Measurements from ENCODE around the gene ANKRD40.
"Not testable (repeated sequence)": the region's sequence is repeated elsewhere in the genome, so short reads cannot be mapped to it uniquely, and the experiment has no call there.

ANKRD40 gene

DNA sequence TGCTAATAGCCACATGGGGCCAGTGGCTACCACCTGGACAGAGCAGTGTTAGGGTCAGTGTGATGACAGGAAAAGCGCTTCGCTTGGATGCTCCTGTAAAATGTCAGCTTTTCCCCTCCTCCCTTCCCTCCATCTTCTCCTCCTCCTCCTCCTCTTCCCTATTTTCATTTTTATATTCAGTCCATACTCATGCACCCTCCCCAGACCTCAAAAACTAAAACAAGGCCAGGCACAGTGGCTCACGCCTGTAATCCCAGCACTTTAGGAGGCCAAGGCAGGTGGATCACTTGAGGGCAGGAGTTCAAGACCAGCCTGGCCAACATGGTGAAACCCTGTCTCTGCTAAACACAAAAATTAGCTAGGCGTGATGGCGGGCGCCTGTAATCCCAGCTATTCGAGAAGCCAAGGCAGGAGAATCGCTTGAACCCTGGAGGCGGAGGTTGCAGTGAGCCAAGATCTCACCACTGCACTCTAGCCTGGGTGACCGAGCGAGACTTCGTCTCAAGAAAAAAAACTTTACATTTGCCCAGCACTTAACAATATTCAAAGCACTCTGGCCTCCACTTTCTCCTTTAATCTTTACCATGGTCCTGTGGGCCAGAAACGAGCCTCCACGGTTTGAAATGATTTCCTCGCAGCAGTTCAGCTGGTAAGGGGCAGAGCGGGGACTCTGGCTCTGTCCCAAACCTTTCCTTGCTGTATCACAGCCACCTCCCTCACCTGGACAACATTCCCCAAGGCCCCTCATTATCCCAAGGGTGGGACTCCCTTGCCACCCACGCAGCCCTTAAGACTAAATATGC is 21.8 kb downstream of the ANKRD40 start:
- no peak for DNase-seq (ENCODE audit: low read depth)

DNA sequence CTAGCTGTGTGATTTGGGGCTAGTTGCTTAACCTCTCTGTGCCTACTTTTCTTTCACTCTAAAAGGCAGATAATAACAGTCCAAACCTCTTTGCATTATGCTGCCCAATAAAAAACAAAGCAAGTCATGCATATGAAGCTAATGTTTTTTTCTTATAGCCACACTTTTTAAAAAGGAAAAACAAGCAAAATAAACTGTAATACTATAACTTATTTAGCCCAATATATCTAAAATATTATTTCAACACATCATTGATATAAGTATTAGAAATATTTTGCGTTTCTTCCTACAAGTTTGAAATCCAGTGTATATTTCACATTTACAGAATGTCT is 22.4 kb downstream of the ANKRD40 start:
- DNase-seq (ENCODE audit: low read depth), result no peak

DNA sequence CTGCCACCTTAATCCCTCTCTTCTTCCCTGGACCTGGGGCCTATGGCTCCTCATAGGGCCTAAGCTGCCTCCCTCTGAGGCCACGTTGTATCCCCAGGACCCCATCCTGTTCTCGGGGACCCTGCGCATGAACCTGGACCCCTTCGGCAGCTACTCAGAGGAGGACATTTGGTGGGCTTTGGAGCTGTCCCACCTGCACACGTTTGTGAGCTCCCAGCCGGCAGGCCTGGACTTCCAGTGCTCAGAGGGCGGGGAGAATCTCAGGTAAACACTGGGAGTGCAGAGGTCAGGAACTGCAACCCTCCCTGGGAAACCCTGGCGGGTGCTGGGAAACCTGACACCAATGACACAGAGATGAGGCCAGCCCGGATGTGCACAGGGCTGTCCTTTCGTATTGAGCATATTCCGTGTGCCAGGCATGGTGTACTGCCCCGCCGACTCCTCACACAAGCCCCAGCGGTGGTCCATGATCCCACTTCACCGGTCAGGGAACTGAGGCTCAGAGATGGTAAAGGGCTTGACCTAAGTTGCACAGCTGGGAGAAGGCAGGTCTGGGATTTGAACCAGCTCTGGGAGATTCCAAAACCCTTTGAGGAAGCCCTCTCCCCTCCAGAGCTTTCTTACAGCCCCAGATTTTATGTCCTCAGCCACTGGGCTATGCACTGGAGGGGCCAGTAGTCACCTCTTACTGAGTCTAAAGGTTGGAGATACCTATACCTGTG is 22.9 kb downstream of the ANKRD40 start:
- no peak for DNase-seq (ENCODE audit: low read depth)

DNA sequence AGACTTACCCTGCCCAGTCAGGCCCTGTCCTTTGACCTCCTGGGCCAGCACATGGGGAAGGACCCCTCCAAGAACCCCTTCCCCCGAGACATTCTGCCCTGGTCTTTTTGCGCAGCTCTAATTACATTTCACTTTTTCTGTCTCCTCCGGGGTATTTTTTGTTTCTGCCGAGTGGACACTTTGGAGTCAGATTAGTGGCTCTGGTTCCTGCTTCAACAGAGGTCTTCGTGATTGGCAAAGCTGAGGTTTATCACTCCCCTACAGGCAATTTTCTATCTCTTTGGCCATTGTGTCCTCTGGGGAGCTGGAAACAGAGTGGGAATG is 23.5 kb downstream of the ANKRD40 start:
- DNase-seq (ENCODE audit: low read depth), result no peak

DNA sequence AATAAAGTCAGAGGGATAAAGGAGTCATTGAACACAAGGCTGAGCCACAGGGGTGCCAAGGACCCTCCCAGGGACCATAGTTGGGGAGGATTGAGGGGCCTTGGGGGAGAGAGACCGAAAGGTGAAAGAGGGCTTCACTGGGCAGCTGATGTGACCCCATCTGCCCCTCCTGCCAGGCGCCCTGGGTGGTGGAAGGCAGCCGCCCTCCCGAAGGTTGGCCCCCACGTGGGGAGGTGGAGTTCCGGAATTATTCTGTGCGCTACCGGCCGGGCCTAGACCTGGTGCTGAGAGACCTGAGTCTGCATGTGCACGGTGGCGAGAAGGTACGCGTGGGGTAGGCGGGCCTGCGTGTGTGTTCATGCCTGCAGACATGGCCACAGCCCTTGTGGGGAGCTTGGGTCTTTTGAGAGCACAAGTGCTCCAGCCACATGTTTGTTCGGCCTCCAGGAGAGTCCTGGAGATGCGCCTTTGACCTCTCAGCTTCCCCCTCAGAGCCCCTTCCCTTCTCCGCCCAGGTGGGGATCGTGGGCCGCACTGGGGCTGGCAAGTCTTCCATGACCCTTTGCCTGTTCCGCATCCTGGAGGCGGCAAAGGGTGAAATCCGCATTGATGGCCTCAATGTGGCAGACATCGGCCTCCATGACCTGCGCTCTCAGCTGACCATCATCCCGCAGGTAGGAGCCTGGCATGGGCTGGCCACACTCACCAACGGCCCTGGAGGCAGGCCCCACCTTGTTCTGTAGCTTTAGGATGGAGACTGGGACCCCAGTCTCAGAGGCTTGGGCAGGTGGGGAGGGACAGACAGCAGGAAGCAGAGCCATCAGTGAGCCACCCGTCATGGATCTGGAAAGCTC is 24.1 kb downstream of the ANKRD40 start:
- DNase-seq (ENCODE audit: low read depth), result no peak

DNA sequence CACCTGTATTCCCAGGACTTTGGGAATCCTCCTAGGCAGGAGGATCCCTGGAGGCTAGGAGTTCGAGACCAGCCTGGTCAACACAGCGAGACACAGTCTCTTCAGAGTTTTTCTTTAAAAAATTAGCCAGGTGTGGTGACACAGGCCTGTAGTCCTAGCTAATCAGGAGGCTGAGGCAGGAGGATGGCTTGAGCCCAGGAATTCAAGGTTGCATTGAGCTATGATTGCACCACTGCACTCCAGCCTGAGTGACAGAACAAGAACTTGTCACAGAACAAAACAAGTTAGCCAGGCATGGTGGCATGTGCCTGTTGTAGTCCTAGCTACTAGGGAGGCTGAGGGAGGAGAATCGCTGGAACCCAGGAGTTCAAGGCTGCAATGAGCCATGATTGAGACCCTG is 24.8 kb downstream of the ANKRD40 start:
- DNase-seq (ENCODE audit: low read depth), result no peak

DNA sequence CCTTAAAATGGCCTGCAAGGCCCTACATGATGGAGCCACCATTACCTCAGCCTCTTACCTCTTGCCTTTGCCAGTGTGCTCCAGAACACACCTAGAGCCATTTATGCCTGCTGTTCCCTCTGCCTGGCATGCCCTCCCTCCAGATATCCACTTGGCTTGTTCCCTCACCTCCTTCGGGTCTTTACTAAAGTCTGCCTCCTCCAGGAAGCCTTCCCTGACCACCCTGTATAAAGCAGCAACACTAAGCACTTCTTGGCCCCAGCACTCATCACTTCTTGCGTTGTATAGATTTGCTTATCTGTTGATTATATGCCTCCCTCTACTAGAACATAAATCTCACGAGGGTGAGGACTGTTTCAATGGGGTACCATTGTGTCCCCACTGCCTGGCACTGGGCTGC is 25.3 kb downstream of the ANKRD40 start:
- no peak for DNase-seq (ENCODE audit: low read depth)

DNA sequence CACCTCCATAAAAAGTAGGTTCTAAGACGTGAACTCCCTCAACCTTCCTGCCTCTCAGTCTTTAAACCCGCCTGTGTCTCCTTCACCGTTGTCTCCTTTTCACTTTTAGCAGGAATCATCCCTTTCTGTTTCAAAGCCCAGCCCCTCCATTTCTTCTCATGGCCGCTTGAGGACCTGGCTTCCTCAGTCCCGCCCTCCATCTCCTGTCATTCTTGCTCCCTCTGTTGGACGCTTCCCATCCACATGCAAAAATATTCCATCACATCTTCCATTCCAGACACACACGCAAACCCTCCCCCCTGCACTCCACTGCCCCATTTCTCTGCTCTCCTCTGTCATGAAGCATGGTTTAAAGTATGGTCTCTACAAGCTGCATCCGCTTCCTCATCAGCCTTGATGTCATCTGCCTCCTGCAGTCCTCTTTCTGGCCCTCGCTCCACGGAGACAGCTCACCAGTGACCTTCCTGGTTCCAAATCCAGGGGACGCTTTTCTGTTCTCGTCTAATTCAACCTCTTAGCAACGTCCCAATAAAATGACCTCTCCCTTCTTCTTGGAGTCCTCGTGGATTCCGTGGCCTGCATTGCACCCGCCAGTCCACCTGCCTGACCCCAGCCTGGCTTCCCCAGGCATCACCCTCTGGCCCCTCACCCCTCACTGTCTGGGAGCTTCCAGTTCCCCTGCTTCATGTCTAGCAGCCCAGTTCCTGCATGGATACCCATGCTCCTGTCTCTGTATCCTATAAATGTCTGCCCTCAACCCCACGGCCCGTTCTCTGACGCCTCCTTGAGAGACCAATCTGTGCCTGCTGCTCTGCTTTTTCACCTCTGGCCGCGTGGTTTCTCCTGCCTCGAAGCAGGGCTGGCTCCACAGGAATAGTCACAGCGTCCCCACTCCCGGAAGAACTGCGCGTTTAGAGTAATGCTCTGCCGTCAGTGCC is 26.2 kb downstream of the ANKRD40 start:
- DNase-seq (ENCODE audit: low read depth), result peak; percentile 81

DNA sequence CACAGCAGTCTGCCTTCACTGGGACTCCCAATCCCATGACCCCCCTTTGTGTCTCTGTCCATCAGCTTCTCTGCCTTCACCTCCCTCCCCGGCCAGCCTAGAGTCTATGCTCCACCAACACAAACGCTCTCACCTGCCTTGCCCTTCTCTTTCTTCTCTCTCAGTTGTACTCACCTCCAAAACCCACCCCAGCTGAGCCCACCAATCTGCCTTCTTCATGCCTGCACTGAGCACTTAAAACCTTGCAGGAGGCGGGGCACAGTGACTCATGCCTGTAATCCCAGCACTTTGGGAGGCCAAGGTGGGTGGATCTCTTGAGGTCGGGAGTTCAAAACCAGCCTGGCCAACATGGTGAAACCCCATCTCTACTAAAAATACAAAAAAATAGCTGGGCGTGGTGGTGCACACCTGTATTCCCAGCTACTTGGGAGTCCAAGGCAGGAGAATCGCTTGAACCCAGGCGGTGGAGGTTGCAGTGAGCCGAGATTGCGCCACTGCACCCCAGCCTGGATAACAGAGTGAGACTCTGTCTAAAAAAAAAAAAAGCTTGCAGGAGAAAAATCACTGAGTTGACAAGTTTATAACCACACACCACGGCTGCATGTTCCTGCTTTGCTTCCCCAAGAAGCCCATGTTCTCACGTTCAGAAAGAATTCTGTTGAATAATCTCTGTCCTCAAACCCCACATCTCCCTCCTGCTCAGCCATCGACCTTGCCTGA is 27.0 kb downstream of the ANKRD40 start:
- DNase-seq (ENCODE audit: low read depth), result not testable (repeated sequence)

DNA sequence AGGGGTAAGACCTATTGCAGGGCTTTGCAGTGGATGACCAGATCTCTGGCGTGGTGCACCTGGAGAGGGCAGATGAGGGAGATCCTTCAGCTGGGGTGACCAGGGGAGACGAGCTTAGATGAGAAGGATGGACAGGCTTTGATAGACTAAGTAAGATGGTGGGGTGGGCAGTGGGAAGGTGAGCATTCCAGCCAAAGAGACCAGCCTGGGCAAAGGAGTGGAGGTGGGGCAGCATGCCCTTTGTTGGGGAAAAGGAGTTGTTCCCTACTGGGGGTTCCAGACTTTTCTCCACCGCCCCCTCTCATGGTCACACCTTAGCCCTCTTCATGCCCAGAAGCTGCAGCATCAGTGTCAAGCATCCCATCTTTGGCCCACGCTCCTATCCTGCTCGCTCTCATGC is 27.6 kb downstream of the ANKRD40 start:
- DNase-seq (ENCODE audit: low read depth), result no peak

DNA sequence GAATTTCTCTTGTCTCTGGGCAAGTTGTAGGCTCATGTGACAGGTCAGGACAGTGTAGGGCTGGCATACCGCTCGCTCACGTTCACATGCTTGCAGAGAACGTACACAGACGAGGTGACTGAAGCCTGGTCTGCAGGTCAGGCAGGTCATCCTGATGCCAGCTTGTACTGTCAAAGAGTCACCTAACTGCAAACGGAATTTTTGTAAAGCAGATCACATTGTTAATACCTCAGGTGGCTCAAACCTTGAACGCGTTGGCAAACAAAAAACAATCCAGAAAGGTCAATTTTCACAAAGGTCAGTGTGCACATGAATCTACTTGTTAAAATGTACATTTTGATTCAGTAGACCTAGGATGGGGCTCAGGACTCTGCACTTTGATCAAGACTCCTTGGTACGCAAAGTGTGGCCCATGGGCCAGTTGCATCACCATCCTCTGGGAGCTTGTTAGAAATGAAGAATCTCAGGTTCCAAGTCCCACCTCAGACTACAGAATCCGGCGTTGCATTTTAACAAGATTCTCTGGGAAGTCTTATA is 28.6 kb downstream of the ANKRD40 start:
- no peak for DNase-seq (ENCODE audit: low read depth)

DNA sequence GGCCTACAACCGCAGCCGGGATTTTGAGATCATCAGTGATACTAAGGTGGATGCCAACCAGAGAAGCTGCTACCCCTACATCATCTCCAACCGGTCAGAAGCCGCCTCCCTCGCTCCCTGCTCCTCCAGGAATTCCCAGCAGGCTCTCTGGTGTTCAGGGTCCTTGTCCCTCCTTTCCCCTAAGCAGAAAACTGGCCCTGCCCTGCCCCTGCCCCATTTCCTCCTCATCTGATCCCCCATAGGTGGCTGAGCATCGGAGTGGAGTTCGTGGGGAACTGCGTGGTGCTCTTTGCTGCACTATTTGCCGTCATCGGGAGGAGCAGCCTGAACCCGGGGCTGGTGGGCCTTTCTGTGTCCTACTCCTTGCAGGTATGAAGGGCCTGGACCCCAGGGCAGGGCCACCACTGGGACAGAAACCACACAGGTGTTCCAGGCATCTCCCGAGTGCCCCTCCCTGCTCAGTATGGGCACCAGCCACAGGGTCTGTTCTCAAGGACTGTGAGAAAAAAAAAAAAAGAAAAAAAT is 29.8 kb downstream of the ANKRD40 start:
- no peak for DNase-seq (ENCODE audit: low read depth)

DNA sequence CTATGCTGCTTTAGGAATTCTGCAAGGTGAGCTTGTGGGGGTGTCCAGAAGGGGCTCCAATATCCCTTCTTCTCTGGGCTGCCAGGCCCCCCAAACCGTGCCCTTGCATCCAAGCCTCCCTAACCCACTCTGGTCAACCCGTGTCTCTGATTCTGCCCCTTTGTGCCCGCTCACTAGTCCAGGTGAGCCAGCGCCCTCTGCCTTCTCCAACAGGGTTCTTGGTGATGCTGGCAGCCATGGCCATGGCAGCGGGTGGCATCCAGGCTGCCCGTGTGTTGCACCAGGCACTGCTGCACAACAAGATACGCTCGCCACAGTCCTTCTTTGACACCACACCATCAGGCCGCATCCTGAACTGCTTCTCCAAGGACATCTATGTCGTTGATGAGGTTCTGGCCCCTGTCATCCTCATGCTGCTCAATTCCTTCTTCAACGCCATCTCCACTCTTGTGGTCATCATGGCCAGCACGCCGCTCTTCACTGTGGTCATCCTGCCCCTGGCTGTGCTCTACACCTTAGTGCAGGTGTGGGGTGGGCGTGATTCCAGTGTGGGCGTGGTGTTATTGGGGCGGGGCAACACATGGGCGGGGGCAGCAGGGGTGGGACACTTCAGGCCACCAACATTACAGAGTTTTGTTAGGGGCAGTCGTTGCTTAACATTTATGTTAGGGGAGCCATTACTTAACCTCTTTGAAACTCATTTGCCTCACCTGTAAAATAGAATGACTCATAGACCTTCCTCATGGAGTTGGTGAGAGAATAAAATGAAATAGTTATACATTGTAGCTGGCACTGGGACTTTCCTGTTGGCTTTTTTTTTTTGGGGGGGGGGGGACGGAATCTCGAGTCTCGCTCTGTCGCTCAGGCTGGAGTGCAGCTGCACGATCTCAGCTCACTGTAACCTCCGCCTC is 31.4 kb downstream of the ANKRD40 start:
- DNase-seq (ENCODE audit: low read depth), result no peak

DNA sequence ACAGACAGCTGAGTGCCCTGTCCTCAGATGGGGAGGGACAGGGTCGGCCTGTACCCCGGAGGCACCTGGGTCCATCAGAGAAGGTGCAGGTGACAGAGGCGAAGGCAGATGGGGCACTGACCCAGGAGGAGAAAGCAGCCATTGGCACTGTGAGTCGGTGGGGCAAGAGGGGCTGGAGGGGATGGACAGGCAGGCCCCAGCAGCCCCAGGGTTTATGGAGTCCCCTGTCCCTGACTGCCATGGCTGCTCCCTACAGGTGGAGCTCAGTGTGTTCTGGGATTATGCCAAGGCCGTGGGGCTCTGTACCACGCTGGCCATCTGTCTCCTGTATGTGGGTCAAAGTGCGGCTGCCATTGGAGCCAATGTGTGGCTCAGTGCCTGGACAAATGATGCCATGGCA is 32.1 kb downstream of the ANKRD40 start:
- no peak for DNase-seq (ENCODE audit: low read depth)

DNA sequence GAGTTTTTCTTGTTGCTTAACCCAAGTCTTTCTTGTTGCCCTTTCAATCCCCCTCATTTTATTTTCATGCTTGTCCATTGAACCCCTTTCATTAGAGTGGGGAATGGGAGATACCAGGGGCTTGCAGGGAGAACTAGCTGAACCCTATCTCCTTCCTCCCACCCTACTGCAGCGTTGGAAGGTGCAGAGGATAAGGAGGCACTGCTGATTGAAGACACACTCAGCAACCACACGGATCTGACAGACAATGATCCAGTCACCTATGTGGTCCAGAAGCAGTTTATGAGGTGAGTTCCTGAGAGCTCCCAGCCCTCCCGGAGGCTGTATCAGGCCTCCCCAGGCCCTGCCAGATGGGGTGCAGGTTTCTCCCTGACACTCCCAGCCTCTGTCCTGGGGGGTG is 32.5 kb downstream of the ANKRD40 start:
- no peak for DNase-seq (ENCODE audit: low read depth)

DNA sequence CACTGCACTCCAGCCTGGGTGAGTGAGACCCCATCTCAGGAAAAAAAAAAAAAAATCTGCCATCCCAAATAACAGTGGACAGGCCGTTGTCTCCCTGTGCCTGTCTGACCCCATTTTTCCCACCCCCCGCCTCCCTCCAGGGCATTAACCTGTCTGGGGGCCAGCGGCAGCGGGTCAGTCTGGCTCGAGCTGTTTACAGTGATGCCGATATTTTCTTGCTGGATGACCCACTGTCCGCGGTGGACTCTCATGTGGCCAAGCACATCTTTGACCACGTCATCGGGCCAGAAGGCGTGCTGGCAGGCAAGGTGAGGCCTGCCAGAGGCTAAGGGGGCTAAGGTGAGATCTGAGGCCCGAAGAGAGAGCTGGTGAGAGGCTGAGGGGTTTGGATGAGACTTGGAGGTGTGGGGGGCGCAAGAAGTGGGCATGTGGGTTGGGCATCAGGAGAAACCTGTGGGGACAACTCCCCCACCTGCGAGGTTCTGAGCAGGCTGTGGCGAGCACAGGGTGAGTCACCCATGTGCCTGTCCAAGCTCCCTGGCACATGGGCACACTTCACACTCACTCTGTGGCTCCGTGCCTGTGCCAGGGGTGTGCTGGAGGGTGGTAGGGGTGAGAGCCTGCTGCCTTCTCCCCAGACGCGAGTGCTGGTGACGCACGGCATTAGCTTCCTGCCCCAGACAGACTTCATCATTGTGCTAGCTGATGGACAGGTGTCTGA is 34.7 kb downstream of the ANKRD40 start:
- no peak for DNase-seq (ENCODE audit: low read depth)

DNA sequence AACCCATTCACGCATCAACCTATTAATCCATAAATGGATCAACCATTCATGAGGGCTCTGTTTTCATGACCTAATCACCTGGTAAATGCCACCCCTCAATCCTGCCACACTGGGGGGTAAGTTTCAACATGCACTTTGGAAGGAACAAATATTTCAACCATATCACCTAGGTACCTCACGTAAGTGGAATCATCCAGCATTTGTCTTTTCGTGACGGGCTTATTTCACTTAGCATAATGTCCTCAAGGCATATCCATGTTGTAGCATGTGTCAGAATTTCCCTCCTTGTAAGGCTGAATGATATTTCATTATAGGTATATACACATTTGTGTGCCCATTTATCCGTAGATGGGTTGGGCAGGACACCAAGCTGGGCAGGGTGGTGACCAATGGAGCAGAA is 35.6 kb downstream of the ANKRD40 start:
- no peak for DNase-seq (ENCODE audit: low read depth)

DNA sequence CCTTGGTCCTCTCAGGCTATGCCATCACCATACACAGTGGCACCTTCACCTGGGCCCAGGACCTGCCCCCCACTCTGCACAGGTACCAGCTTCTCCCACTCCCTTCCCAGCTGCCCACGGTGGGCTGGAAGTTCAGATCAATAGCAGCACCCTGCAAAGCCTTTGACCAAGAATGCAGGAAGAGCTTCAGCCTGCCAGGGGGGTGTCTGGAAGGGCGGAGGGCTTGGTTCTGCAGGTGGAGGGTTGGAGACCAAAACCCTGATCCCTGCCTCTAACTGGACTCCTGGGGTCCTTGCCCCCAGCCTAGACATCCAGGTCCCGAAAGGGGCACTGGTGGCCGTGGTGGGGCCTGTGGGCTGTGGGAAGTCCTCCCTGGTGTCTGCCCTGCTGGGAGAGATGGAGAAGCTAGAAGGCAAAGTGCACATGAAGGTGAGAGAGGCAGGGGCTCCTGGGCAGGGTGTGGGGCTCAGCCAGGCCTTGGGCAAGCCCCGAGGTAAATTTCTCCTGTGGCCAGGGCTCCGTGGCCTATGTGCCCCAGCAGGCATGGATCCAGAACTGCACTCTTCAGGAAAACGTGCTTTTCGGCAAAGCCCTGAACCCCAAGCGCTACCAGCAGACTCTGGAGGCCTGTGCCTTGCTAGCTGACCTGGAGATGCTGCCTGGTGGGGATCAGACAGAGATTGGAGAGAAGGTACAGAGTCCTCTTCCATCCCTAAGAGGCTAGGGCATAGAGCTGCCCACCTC is 38.7 kb downstream of the ANKRD40 start:
- no peak for DNase-seq (ENCODE audit: low read depth)

Measured in iris pigment epithelial cell (primary cell).